Fibroblast of mammary gland (primary cell): Measurements from ENCODE around the gene WWOX.

Experiments
- DNase-seq: peaks from one replicate; pipeline ENCODE4 v3.0.0-alpha.2; 2010; ENCODE audit warnings: low read depth
- H3K4me3 ChIP-seq: 2 replicates; pipeline ENCODE4 v1.5.1; 2011; ENCODE audit warnings: low read depth, mild to moderate bottlenecking, low read length, moderate library complexity; ENCODE audit not compliant: control insufficient read depth
- TF ChIP-seq, protein P1 (sequence below): conservative IDR thresholded peaks from 2 replicates; pipeline ENCODE4 v1.5.1; 2011; ENCODE audit warnings: low read depth, low read length, inconsistent platforms; ENCODE audit not compliant: control insufficient read depth, insufficient read depth

The WWOX gene

DNA sequence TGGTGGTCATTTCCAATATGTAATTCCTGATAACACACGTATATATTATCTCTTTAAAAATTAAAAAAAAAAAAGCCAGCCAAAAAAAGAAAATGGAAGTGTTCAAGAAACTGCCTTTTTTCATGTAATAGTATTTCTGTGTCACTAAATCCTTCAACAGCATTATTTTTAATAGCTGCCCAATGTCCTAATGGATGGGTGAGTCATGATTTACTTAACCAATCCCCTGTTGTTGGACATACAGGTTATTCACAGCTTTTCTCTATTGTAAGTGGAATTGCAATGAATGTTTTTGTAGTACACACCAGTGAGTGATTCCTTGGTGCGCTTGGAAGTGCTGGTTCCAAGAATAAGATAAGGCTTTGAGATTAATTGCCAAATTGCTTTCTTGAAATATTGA, 124.9 kb downstream of the WWOX start:
- no peak overlapping the region for H3K4me3 ChIP-seq
- TF ChIP-seq, protein P1, sequence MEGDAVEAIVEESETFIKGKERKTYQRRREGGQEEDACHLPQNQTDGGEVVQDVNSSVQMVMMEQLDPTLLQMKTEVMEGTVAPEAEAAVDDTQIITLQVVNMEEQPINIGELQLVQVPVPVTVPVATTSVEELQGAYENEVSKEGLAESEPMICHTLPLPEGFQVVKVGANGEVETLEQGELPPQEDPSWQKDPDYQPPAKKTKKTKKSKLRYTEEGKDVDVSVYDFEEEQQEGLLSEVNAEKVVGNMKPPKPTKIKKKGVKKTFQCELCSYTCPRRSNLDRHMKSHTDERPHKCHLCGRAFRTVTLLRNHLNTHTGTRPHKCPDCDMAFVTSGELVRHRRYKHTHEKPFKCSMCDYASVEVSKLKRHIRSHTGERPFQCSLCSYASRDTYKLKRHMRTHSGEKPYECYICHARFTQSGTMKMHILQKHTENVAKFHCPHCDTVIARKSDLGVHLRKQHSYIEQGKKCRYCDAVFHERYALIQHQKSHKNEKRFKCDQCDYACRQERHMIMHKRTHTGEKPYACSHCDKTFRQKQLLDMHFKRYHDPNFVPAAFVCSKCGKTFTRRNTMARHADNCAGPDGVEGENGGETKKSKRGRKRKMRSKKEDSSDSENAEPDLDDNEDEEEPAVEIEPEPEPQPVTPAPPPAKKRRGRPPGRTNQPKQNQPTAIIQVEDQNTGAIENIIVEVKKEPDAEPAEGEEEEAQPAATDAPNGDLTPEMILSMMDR: no peak
- no peak for DNase-seq

DNA sequence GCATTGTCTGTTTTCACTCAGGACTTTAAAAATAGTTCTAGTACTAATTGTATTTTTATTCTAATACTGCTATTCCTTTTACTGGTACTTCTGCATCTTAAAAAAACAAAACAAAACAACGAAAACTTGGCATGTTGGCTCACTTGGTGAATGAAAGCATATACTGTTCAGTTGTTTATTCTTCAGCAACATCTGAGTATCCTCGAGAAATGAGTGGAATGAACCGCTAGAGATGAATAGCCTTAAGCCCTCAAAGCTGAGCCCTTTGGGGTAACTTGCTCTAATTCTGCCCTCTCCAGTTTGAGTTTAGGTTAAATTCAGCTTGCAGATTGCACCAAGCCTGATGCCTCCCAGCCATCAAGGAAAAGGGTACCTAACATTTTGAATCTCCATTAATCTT, 126.5 kb downstream of the WWOX start:
- TF ChIP-seq, protein P1: no peak
- DNase-seq: no peak
- no peak overlapping the region for H3K4me3 ChIP-seq

DNA sequence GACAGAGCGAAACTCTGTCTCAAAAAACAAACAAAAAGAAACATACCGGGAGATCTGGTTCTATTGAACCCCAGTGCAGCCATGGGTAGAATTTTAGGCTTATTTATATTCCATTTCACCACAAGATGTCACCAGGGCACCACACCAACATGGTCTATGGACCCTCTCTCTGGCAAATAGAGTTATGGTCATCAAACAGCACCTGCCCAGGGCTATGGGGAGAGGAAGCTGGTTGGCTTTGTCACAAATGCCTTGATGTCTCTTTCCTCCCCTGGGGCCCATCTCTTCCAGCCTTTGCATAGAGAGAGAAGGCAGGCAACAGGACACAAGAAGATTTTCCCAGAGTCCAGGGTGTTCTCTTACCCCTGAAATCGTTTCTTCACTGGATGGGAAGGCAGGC, 128.4 kb downstream of the WWOX start:
- H3K4me3 ChIP-seq: no peak overlapping the region
- DNase-seq: no peak
- TF ChIP-seq, protein P1: no peak

DNA sequence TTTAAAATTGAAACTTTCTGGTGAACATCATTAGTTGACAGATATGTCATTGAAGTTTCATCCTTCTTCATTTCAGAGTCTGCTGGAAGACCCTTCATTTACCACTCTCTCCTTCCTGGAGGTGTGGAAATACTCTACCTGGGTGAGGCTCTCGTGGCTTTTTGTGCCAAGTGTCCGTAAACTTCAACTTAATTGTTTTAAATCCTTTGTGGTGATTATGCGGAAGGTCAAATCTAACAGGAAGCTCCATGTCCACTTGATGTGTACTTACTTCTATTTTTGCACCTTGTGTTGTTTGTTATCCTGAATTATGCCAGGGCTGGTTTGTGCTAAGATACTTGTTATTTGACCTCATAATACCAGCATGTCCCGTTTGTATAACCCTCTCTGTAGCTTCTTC, 129.2 kb downstream of the WWOX start:
- TF ChIP-seq, protein P1: no peak
- DNase-seq: no peak

DNA sequence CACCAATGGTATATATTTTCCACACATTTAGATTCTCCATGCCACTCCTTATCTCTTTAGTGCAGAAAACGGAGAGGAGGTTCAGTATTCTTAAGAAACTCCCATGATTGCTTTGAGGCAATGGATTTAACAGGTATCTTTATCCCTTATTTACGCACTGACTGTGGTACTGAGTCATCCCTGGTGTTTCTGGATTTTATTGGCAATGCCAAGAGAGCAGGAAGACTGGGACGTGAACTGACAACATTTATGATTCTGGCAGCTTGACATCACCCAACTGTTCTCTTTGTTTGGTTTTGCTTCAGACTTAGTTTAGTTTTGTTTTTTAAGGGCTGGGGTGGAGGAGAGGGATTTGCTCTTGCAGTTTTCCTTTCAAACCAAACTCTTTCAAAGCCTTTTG, 131.4 kb downstream of the WWOX start:
- TF ChIP-seq, protein P1: no peak
- peak; percentile 7 for DNase-seq
- no peak overlapping the region for H3K4me3 ChIP-seq

More for the DNA sequence above, 129.2 kb downstream of the WWOX start:
- H3K4me3 ChIP-seq: no peak overlapping the region

DNA sequence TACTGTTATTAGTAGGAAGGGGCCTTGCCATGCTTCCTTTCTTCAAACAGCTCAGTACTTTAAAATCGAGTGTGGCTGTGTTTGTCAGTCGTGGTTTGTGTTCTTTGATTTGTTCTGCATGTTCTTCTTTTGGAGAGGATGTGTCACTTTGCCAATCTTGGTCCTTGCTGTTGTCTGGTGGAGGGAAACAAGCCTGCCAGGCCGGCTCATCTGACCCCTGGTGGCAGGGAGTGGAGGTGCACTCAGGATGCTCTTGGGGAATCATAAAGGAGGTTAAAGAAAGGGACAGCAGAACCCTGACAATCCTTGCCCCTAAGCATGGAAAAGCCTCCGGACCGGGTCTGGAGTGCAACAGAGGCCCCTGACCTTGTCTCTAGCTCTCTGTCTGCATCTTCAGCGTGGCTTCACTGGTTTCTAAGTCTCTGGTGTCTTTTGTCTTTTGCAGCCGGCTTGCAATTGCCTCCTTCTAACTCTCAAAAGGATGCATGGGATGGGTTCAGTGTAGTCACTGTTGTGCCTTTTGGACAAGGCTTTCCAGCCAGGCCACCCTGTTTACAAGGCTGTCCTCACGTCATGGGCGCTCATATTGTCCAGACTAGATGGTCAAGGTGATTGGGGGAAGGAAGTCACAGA, 135.8 kb downstream of the WWOX start:
- H3K4me3 ChIP-seq: no peak overlapping the region
- TF ChIP-seq, protein P1: peak; percentile 96
- peak; percentile 68 for DNase-seq

DNA sequence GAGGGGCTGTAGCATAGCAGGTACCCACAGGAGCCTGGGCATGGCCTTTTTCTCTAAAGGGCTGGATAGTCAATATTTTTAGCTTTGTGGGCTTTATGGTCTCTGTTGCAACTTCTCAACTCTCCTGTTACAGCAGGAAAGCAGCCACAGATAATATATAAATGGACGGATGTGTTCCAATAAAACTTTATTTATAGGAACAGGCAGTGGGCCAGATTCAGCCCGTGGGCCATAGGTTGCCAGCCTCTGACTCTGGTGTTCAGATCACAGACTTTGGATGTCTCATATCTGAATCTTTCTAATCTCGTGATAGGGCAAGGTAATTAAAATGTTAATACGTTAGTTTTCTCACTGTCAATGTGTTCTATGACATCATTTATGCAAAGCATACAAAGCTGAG, 136.4 kb downstream of the WWOX start:
- TF ChIP-seq, protein P1: no peak
- DNase-seq: no peak
- no peak overlapping the region for H3K4me3 ChIP-seq
